ENCODE results near the gene DDX39B.

DNA sequence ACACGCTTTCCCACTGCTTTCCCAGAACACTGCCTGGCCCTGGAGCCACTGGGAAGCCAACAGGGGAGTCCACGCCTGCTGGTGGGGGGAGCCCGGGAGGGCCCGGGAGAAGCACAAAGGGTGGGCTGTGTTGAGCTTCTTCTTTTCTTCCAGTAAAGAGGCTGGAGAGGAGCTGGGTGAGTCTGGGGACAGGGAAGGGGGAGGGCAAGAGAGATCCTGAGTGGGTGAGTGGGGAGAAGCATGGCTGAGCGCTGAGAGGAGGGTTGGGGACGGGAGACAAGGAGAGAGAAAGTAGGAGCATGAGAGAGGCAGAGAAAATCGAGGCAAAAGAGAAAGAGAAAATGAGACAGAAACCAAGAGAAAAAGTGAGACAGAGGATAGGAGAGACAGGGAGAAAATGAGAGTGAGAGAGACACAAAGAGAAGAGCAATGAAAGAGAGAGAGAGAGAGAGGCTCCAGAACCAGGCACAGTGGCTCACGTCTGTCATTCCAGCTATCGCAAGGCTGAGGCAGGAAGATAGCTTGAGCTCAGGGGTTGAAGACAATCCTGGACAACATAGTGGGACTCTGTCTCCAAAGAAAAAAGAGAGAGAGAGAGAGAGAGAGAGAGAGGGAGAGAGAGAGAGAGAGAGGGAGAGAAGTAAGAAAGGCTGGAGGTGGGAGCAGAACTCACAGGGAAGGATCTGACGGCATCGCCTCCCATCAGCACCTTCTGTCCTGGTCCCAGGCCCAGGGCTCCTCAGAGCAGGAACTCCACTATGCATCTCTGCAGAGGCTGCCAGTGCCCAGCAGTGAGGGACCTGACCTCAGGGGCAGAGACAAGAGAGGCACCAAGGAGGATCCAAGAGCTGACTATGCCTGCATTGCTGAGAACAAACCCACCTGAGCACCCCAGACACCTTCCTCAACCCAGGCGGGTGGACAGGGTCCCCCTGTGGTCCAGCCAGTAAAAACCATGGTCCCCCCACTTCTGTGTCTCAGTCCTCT is 46.3 kb upstream of the DDX39B start:
- no peak for TF ChIP-seq POLR2A (IDR thresholded peaks at IDR 0.05)
- TF ChIP-seq, protein P1, sequence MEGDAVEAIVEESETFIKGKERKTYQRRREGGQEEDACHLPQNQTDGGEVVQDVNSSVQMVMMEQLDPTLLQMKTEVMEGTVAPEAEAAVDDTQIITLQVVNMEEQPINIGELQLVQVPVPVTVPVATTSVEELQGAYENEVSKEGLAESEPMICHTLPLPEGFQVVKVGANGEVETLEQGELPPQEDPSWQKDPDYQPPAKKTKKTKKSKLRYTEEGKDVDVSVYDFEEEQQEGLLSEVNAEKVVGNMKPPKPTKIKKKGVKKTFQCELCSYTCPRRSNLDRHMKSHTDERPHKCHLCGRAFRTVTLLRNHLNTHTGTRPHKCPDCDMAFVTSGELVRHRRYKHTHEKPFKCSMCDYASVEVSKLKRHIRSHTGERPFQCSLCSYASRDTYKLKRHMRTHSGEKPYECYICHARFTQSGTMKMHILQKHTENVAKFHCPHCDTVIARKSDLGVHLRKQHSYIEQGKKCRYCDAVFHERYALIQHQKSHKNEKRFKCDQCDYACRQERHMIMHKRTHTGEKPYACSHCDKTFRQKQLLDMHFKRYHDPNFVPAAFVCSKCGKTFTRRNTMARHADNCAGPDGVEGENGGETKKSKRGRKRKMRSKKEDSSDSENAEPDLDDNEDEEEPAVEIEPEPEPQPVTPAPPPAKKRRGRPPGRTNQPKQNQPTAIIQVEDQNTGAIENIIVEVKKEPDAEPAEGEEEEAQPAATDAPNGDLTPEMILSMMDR (IDR thresholded peaks at IDR 0.05): no peak
